ENCODE data around the gene MAOA.

GRCh38 chrX:43718081-43718480 lies 62.0 kb downstream of the MAOA start:
- no peak for TF ChIP-seq POLR2A (IDR thresholded peaks at IDR 0.05)
- TF ChIP-seq, protein P1, sequence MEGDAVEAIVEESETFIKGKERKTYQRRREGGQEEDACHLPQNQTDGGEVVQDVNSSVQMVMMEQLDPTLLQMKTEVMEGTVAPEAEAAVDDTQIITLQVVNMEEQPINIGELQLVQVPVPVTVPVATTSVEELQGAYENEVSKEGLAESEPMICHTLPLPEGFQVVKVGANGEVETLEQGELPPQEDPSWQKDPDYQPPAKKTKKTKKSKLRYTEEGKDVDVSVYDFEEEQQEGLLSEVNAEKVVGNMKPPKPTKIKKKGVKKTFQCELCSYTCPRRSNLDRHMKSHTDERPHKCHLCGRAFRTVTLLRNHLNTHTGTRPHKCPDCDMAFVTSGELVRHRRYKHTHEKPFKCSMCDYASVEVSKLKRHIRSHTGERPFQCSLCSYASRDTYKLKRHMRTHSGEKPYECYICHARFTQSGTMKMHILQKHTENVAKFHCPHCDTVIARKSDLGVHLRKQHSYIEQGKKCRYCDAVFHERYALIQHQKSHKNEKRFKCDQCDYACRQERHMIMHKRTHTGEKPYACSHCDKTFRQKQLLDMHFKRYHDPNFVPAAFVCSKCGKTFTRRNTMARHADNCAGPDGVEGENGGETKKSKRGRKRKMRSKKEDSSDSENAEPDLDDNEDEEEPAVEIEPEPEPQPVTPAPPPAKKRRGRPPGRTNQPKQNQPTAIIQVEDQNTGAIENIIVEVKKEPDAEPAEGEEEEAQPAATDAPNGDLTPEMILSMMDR (IDR thresholded peaks at IDR 0.05), result no peak
